Dermis lymphatic vessel endothelial cell (primary cell): Measurements from ENCODE around the gene TPR. TPM values are rescaled to one million over a fixed set of nuclear protein-coding genes. Genes with fewer than 3 reads are reported as not detected.

ENCODE experiments used
- total RNA-seq: library from RNA; depleted of rRNA; stranded (reverse); fragments of >200 nt; gene quantifications from 2 replicates; pipeline ENCODE4 v1.2.1, GENCODE V29; 2014

The TPR gene
- total RNA-seq: 81.6 and 91.4 TPM in 2 replicates

GRCh38 chr1:186375152-186375928, at the start of gene TPR, which contains the start of gene ODR4:
Gene TPR, minus strand, starts transcription at chr1:186375253. Its CDS starts 225 bp downstream, at chr1:186375028.
Gene ODR4, plus strand, starts transcription at chr1:186375838. Its CDS starts 3,948 bp downstream, at chr1:186379786.

GRCh38 chr1:186295980-186296379, 79.1 kb downstream of the TPR start, which contains the start of gene PRG4:
Gene PRG4, plus strand, starts transcription at chr1:186296279.

Other genes starting within 250 kb of the TPR start
- under 0.01 TPM in 1 of 2 replicates, not detected in the other for gene PRG4, start 79.0 kb downstream of the TPR start, total RNA-seq
- 14.7 and 20.9 TPM in 2 replicates for gene ODR4, start 585 bp upstream of the TPR start, total RNA-seq
- not detected in 2 replicates for gene PDC, start 85.9 kb upstream of the TPR start, total RNA-seq